A673 (cell line): Measurements from ENCODE around the gene CPNE2. TPM values are rescaled to one million over a fixed set of nuclear protein-coding genes. Genes with fewer than 3 reads are reported as not detected.

Experiments
- BruUV-seq: library from RNA; stranded (reverse); fragments of 400-500 nt; replicated peaks from 2 replicates; lab custom pipeline; 2021; lab: Mats Ljungman, UMichigan
- CTCF ChIA-PET: fragments of 300-600 bp; sonication (Branson Sonifier 250); formaldehyde crosslinking; loops from one replicate; lab custom pipeline; 2022; ENCODE audit warnings: antibody characterized with exemption; lab: Charles Lee
- POLR2A ChIA-PET: fragments of 300-600 bp; sonication (Branson Sonifier 250); formaldehyde crosslinking; loops from one replicate; lab custom pipeline; 2022; ENCODE audit warnings: antibody characterized with exemption; ENCODE audit not compliant: low non-redundant PET; lab: Charles Lee
- DNase-seq: peaks from one replicate; pipeline ENCODE4 v3.0.0-alpha.2; 2015; ENCODE audit warnings: low spot score
- H3K27ac ChIP-seq: fragments of 200-600 bp; sonication (generic); 2 replicates; pipeline ENCODE4 v1.5.1; 2016; ENCODE audit warnings: mixed run types, low read depth, mild to moderate bottlenecking, mixed read lengths, antibody characterized with exemption, low read length; ENCODE audit not compliant: poor library complexity, severe bottlenecking
- H3K27me3 ChIP-seq: fragments of 200-600 bp; sonication (generic); replicated peaks from 2 replicates; pipeline ENCODE4 v1.6.1; 2017; ENCODE audit warnings: mixed run types, low read depth, mild to moderate bottlenecking, mixed read lengths, antibody characterized with exemption, low read length; ENCODE audit not compliant: insufficient read depth, poor library complexity
- H3K36me3 ChIP-seq: fragments of 200-600 bp; sonication (generic); 2 replicates; pipeline ENCODE4 v1.6.1; 2016; ENCODE audit warnings: mixed run types, mild to moderate bottlenecking, mixed read lengths, antibody characterized with exemption, low read length; ENCODE audit not compliant: insufficient read depth, poor library complexity, severe bottlenecking
- H3K4me1 ChIP-seq: fragments of 200-600 bp; sonication (generic); 2 replicates; pipeline ENCODE4 v1.6.1; 2017; ENCODE audit warnings: mixed run types, mild to moderate bottlenecking, mixed read lengths, antibody characterized with exemption, low read length; ENCODE audit not compliant: insufficient read depth, poor library complexity, severe bottlenecking
- H3K4me3 ChIP-seq: fragments of 200-600 bp; sonication (generic); 2 replicates; pipeline ENCODE4 v1.5.1; 2016; ENCODE audit warnings: low read depth, mixed run types, mild to moderate bottlenecking, mixed read lengths, low read length; ENCODE audit not compliant: poor library complexity, severe bottlenecking
- H3K9me3 ChIP-seq: fragments of 200-600 bp; sonication (generic); 2 replicates; pipeline ENCODE4 v1.6.1; 2016; ENCODE audit warnings: mixed run types, low read depth, mild to moderate bottlenecking, mixed read lengths, antibody characterized with exemption, low read length; ENCODE audit not compliant: poor library complexity, severe bottlenecking
- EZH2 ChIP-seq: fragments of 200-600 bp; sonication (generic); IDR thresholded peaks from 2 replicates; pipeline ENCODE4 v1.6.1; 2017; ENCODE audit warnings: borderline replicate concordance, low read depth, mild to moderate bottlenecking, mixed read lengths, antibody characterized with exemption, low read length; ENCODE audit not compliant: poor library complexity, severe bottlenecking
- intact Hi-C: fragments of 100-400 bp; cut with micrococcal nuclease; formaldehyde crosslinking; loops from one replicate; pipeline ENCODE4 v1.10.0; 2022; ENCODE audit not compliant: unreplicated experiment
- total RNA-seq: library from RNA; stranded (reverse); gene quantifications from 2 replicates; pipeline ENCODE4 v1.2.3, GENCODE V29; 2021
- TF ChIP-seq, protein P1 (sequence below): fragments of 300-800, 200-600 bp; sonication (generic); conservative IDR thresholded peaks from 2 replicates; pipeline ENCODE4 v1.5.1; 2017; ENCODE audit warnings: low read depth, mild to moderate bottlenecking, antibody characterized with exemption, low read length, moderate library complexity, mixed read lengths

CPNE2 gene
- total RNA-seq, 1 experiment from 2014 or later: 38.1 TPM

DNA sequence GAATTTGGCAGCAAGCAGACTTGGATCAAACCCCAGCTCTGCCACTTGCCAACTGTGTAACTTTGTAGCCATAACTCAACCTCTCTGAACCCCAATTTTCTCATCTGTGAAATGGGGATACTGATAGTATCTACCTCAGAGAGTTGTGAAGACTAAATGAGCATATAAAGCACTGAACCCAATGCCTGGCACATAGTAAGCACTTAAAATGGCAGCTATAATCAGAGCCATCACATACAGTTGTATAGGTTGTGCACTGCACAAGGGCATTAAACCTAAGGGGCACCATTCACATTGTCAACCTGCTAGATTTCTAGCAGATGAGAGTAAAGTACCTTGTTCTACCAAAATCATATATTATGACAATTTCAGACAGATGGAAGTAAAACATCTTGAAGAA is 10.6 kb upstream of the CPNE2 start:
- POLR2A ChIA-PET: no interaction called here

DNA sequence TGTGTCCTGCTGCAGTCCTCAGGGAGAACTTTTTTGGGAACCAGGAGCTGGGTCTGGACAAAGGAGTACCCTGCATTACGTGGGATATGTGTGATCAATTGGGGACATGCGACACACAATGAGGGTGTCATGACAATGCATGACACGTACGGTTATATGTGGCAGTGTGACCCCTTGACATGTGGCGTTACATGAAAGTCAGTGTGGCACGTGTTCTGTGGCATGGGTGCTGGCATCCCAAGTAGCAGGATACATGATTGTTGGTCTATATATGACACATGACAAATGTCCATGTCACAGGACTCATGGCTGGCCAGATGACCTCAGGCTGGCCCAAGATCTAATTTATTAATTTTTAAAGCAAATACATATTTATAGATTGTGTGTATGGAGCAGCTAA is 9.7 kb upstream of the CPNE2 start:
- no peaks in the 10 kb centered on the region for H3K36me3 ChIP-seq
- BruUV-seq: no TSS peak
- no peaks in the 10 kb centered on the region for H3K9me3 ChIP-seq
- TF ChIP-seq, protein P1, sequence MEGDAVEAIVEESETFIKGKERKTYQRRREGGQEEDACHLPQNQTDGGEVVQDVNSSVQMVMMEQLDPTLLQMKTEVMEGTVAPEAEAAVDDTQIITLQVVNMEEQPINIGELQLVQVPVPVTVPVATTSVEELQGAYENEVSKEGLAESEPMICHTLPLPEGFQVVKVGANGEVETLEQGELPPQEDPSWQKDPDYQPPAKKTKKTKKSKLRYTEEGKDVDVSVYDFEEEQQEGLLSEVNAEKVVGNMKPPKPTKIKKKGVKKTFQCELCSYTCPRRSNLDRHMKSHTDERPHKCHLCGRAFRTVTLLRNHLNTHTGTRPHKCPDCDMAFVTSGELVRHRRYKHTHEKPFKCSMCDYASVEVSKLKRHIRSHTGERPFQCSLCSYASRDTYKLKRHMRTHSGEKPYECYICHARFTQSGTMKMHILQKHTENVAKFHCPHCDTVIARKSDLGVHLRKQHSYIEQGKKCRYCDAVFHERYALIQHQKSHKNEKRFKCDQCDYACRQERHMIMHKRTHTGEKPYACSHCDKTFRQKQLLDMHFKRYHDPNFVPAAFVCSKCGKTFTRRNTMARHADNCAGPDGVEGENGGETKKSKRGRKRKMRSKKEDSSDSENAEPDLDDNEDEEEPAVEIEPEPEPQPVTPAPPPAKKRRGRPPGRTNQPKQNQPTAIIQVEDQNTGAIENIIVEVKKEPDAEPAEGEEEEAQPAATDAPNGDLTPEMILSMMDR: no peak
- no peak for TF ChIP-seq EZH2
- H3K27ac ChIP-seq: no peak overlapping the region
- no peak overlapping the region for H3K4me3 ChIP-seq
- CTCF ChIA-PET: interaction anchor here (1.0 to 1.2 kb wide), 2 partner anchors 10 to 290 kb away, joined by 3 read pairs; partner anchors contain the start of gene CPNE2
- POLR2A ChIA-PET: no interaction called here
- no peaks in the 10 kb centered on the region for H3K27me3 ChIP-seq
- intact Hi-C loops: loop anchor here (5.0 kb wide), 1 partner anchor 335 kb away; no protein-coding TSS in a partner anchor
- no peaks in the 10 kb centered on the region for H3K4me1 ChIP-seq
- no peak for DNase-seq

More for the DNA sequence above, 10.6 kb upstream of the CPNE2 start:
- Histone ChIP-seq H3K27ac (no peak overlapping the region), H3K4me1 (no peaks in the 10 kb centered on the region), H3K27me3 (no peaks in the 10 kb centered on the region), H3K4me3 (no peak overlapping the region), H3K9me3 (no peaks in the 10 kb centered on the region), H3K36me3 (no peaks in the 10 kb centered on the region)
- DNase-seq: no peak
- CTCF ChIA-PET: interaction anchor here (0.6 kb wide), 1 partner anchor 172 kb away, joined by 3 read pairs; no protein-coding TSS in a partner anchor
- TF ChIP-seq, protein P1: no peak
- no peak for TF ChIP-seq EZH2
- intact Hi-C loops: loop anchor here (5.0 kb wide), 1 partner anchor 336 kb away; no protein-coding TSS in a partner anchor
- BruUV-seq: no TSS peak

DNA sequence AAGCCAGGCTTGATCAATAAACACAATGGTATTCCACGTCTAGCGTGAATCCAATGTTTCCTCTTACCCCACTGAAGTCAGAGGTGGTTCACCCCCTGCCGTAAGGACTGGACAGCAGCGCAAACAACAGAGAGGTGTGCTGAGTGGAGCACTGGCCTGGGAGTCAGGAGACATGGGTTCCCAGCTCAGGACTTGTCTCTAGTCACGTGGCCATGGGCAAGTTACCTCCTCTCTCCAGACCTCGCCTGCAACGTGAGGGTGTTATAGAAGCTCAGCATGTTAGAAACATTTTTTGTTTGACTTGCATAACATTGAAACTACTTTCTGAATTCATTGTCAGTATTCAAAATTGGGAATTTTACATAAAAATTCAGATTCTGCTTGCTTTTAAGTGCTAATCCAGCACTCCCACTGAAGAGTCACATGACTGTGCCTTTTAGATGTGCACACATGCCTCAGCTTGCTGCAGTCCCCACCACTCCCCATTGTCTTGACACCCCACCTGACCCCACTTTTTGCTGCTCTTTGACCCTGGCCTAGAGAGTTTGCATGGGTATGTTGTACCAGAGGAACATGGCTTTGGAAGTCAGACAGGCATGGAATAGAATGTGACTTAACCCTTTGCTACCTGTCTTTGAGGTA is 8.8 kb upstream of the CPNE2 start:
- Histone ChIP-seq H3K9me3 (no peaks in the 10 kb centered on the region), H3K27ac (no peak overlapping the region), H3K4me1 (no peaks in the 10 kb centered on the region), H3K36me3 (no peaks in the 10 kb centered on the region), H3K27me3 (no peaks in the 10 kb centered on the region), H3K4me3 (no peak overlapping the region)
- intact Hi-C loops: loop anchor here (1.0 to 5.0 kb wide), 3 partner anchors 85 to 334 kb away; no protein-coding TSS in a partner anchor
- BruUV-seq: no TSS peak
- DNase-seq: no peak
- ChIA-PET POLR2A (no interaction called here), CTCF (interaction anchor here (0.7 to 1.3 kb wide), 7 partner anchors 9 to 333 kb away, joined by 3 to 7 read pairs (median 3); partner anchors contain the start of genes CPNE2 and PSME3IP1)
- TF ChIP-seq, protein P1: no peak
- no peak for TF ChIP-seq EZH2
